ENCODE data around the gene SRGAP3.

The SRGAP3 gene

GRCh38 chr3:9019259-9019961 lies 230.0 kb downstream of the SRGAP3 start:
- in situ Hi-C loops (cut with MboI; ENCODE audit: low pct_unique_long_range_greater_than_20kb, low sequenced_read_pairs) = no loop called here
- no peak for DNase-seq

GRCh38 chr3:9015250-9015649 lies 234.2 kb downstream of the SRGAP3 start:
- in situ Hi-C loops (cut with MboI; ENCODE audit: low pct_unique_long_range_greater_than_20kb, low sequenced_read_pairs) = no loop called here
- DNase-seq = no peak

GRCh38 chr3:9013782-9014563 lies 235.5 kb downstream of the SRGAP3 start:
- in situ Hi-C loops (cut with MboI; ENCODE audit: low pct_unique_long_range_greater_than_20kb, low sequenced_read_pairs) = no loop called here
- no peak for DNase-seq

- DNase-seq = no peak
- in situ Hi-C loops (cut with MboI; ENCODE audit: low pct_unique_long_range_greater_than_20kb, low sequenced_read_pairs) = no loop called here
Measured at GRCh38 chr3:9012521-9012920, 236.9 kb downstream of the SRGAP3 start.

- in situ Hi-C loops (cut with MboI; ENCODE audit: low pct_unique_long_range_greater_than_20kb, low sequenced_read_pairs) = no loop called here
- DNase-seq = no peak
Measured at GRCh38 chr3:9009976-9010545, 239.4 kb downstream of the SRGAP3 start.

- DNase-seq = no peak
- in situ Hi-C loops (cut with MboI; ENCODE audit: low pct_unique_long_range_greater_than_20kb, low sequenced_read_pairs) = no loop called here
Measured at GRCh38 chr3:9008550-9009255, 240.7 kb downstream of the SRGAP3 start.

GRCh38 chr3:9007928-9008327 lies 241.5 kb downstream of the SRGAP3 start:
- in situ Hi-C loops (cut with MboI; ENCODE audit: low pct_unique_long_range_greater_than_20kb, low sequenced_read_pairs) = no loop called here
- DNase-seq = no peak

- in situ Hi-C loops (cut with MboI; ENCODE audit: low pct_unique_long_range_greater_than_20kb, low sequenced_read_pairs) = no loop called here
Measured at GRCh38 chr3:9007213-9007612, 242.2 kb downstream of the SRGAP3 start.

GRCh38 chr3:9000041-9000440 lies 249.4 kb downstream of the SRGAP3 start:
- no peak for DNase-seq
- in situ Hi-C loops (cut with MboI; ENCODE audit: low pct_unique_long_range_greater_than_20kb, low sequenced_read_pairs) = no loop called here

More at GRCh38 chr3:9007213-9007612, 242.2 kb downstream of the SRGAP3 start:
- no peak for DNase-seq

GRCh38 chr3:8997151-8997550 lies 252.3 kb downstream of the SRGAP3 start:
- in situ Hi-C loops (cut with MboI; ENCODE audit: low pct_unique_long_range_greater_than_20kb, low sequenced_read_pairs) = no loop called here
- DNase-seq = no peak

- no peak for DNase-seq
- in situ Hi-C loops (cut with MboI; ENCODE audit: low pct_unique_long_range_greater_than_20kb, low sequenced_read_pairs) = no loop called here
Measured at GRCh38 chr3:8996681-8997121, 252.7 kb downstream of the SRGAP3 start.

- DNase-seq = no peak
- in situ Hi-C loops (cut with MboI; ENCODE audit: low pct_unique_long_range_greater_than_20kb, low sequenced_read_pairs) = no loop called here
Measured at GRCh38 chr3:8996216-8996615, 253.2 kb downstream of the SRGAP3 start.

- DNase-seq = no peak
- in situ Hi-C loops (cut with MboI; ENCODE audit: low pct_unique_long_range_greater_than_20kb, low sequenced_read_pairs) = no loop called here
Measured at GRCh38 chr3:8994226-8994625, 255.2 kb downstream of the SRGAP3 start.

GRCh38 chr3:8993331-8993730 lies 256.1 kb downstream of the SRGAP3 start:
- in situ Hi-C loops (cut with MboI; ENCODE audit: low pct_unique_long_range_greater_than_20kb, low sequenced_read_pairs) = no loop called here
- no peak for DNase-seq

GRCh38 chr3:8992854-8993253 lies 256.6 kb downstream of the SRGAP3 start:
- in situ Hi-C loops (cut with MboI; ENCODE audit: low pct_unique_long_range_greater_than_20kb, low sequenced_read_pairs) = no loop called here
- DNase-seq = no peak

GRCh38 chr3:8992199-8992598 lies 257.2 kb downstream of the SRGAP3 start:
- in situ Hi-C loops (cut with MboI; ENCODE audit: low pct_unique_long_range_greater_than_20kb, low sequenced_read_pairs) = no loop called here
- DNase-seq = no peak

GRCh38 chr3:8990266-8991215 lies 258.9 kb downstream of the SRGAP3 start:
- DNase-seq = no peak
- in situ Hi-C loops (cut with MboI; ENCODE audit: low pct_unique_long_range_greater_than_20kb, low sequenced_read_pairs) = no loop called here

- no peak for DNase-seq
- in situ Hi-C loops (cut with MboI; ENCODE audit: low pct_unique_long_range_greater_than_20kb, low sequenced_read_pairs) = no loop called here
Measured at GRCh38 chr3:8988791-8989558, 260.5 kb downstream of the SRGAP3 start.

Data from KBM-7 (cell line).